Measurements from ENCODE around the gene TBC1D10A.

Gene TBC1D10A

DNA sequence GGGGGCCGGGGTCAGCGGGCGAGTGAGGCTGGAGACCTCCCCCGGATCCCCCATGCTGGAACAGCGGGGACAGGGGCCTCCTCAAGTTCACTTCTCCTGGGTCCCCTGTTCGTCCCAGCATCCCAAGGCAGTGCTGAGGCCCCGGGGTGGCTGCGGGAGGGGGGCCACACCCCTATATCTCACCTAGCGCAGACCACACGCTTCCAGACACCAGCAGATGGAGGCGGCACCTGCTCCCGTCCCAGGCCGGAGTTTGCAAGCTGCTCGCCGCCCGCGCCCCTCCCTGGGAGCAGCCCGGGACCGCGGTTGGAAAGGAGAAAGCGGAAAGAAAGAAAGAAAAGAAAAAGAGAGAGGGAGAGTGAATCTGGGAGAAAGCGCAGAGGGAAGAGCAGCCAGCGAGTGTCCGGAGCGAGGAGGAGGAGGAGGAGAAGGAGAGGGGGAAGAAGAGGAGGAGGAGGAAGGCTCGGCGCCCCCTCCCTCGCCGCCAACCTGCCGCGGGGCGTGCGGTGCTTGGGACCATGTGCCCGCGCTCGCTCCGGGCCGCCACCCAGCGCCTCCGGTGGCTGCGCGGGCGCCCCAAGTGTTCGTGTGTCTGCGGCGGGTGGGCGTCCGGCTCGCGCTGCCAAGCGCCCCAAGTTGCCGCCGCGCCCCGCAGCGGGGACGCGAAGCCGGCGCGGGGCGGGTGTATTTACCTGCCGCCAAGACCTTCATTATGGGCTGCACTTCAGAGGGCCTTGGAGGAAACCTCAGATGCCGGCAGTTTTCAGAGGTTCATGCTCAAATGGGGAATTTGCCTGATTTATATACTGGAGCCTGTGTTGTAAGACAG, 80.5 kb downstream of the TBC1D10A start, which contains the start of gene LIF:
TSS of gene LIF (minus strand) at position 775 of the 829 bp plus-strand sequence. CDS start at position 711, 64 bp downstream.
- no peak for DNase-seq (ENCODE audit: low read depth)

DNA sequence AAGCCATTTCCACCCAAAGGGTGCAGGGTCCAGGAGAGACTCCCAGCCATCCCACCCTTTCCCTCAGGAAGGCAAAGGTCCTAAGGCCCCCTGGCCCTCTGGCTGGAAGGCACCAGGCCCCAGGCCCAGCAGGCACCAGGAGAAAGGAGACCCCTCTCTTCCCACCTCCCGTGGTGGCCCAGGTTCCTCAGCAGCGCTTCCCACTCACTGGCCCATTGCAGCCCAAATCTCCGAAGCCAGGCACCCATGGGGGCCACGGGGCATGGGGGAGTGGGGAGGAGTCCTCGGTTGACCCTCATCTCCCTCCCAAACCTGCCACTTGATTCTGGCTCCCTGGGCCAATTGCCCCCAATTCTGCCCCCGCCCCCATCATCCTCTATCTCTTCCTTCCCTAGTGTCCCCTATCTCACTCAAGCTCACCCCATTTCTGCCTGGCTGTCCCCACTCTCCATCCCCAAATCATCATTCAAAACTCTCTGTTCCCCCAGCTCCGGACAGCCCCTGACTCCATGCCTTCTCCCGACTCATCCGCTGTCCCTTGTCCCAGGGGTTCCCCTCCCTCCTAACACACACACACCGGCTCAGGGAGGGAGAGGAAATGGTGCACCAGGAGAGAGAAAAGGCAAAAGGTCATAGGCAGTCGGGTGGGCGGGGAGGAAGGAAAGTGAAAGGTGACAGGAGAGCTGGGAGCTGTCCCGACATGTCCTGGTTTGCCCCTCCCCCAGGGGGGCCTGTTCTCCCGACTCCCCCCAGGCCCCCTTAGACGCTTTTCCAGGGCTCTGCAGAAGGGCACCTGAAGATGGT, 81.4 kb downstream of the TBC1D10A start:
- DNase-seq (ENCODE audit: low read depth), result no peak

DNA sequence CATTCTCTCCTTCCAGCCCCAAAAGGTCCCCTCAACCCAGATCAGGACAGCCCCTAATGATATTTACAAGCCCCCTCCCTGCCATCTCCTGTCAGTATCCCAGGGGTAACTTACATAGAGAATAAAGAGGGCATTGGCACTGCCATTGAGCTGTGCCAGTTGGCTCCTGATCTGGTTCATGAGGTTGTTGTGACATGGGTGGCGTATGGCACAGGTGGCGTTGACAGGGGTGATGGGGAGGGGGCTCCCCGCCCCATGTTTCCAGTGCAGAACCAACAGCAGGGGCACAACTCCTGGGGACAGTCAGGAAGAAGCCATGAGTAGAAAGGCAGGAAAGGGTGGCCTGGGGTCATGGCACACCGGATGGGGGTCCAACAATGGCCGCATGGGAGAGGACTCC, 82.1 kb downstream of the TBC1D10A start:
- no peak for DNase-seq (ENCODE audit: low read depth)

DNA sequence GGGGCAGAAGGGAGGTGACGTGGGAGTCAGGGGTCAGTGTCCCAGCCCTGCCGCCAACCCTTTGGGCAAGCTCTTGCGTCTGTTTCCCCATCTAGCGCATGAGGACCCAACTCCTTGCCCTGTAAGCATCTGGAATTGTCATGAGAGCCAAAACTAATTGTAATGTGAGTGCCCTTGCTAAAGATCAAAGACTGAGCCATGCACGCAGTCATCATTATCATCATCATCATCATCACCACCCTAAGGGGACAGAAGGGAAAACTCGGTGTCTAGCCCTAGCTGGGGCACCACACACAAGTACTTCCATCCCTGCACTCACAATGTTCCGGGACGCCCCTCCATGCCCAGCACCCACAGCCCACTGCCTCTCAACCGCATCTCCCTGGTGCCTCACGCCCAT, 82.7 kb downstream of the TBC1D10A start:
- DNase-seq (ENCODE audit: low read depth), result no peak

DNA sequence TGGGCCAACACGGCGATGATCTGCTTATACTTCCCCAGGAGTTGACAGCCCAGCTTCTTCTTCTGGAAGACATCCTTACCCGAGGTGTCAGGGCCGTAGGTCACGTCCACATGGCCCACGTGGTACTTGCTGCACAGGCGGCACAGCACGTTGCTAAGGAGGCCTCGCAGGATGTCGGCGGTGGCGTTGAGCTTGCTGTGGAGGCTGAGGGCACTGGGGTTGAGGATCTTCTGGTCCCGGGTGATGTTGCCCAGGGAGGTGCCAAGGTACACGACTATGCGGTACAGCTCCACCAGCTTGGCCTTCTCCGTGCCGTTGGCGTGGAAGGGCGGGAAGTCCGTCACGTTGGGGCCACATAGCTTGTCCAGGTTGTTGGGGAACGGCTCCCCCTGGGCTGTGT, 83.1 kb downstream of the TBC1D10A start:
- no peak for DNase-seq (ENCODE audit: low read depth)
